Parietal lobe (tissue), 2 donors: ENCODE measurements around the gene TP53TG3. TPM values are rescaled to one million over a fixed set of nuclear protein-coding genes. Genes with fewer than 3 reads are reported as not detected.

Source experiments
- small RNA-seq: library from RNA; depleted of rRNA; stranded (forward); fragments of <200 nt; gene quantifications from one replicate; pipeline ENCODE3, GENCODE V24; 2014; ENCODE audit warnings: low replicate concordance
- total RNA-seq: library from RNA; depleted of rRNA; stranded (reverse); fragments of >200 nt; gene quantifications from one replicate; pipeline ENCODE4 v1.2.3, GENCODE V29; 2014

The TP53TG3 gene
- not detected for total RNA-seq

GRCh38 chr16:32676065-32676464 is at the start of gene TP53TG3:
TSS of gene TP53TG3 (minus strand) at chr16:32676165. CDS start at chr16:32676097, 68 bp downstream.

Small RNA genes within 50 kb of the gene (small RNA-seq; reads per million reads assigned to genes)
- gene AC138907.6 = not detected
